HG02870 (cell line): ENCODE measurements around the gene SWSAP1.
"Not testable (repeated sequence)": the region's sequence is repeated elsewhere in the genome, so short reads cannot be mapped to it uniquely, and the experiment has no call there.

Experiments
- ATAC-seq: cut with Tn5 transposase; IDR thresholded peaks from one replicate; pipeline ENCODE4 v1.9.1; 2021; ENCODE audit warnings: mild to moderate bottlenecking, moderate library complexity; ENCODE audit not compliant: unreplicated experiment

Gene SWSAP1

GRCh38 chr19:11377756-11378155, 3.3 kb downstream of the SWSAP1 start:
- ATAC-seq, result no peak

GRCh38 chr19:11378319-11379189, 4.1 kb downstream of the SWSAP1 start:
- ATAC-seq, result no peak

- not testable (repeated sequence) for ATAC-seq
These were observed 4.9 kb downstream of the SWSAP1 start for GRCh38 chr19:11379269-11379845.

GRCh38 chr19:11379857-11380350, 5.4 kb downstream of the SWSAP1 start:
- ATAC-seq, result no peak

- peak; percentile 81 for ATAC-seq
These were observed 6.4 kb downstream of the SWSAP1 start for GRCh38 chr19:11380653-11381537.

- ATAC-seq, result no peak
These were observed 8.6 kb downstream of the SWSAP1 start for GRCh38 chr19:11382898-11383705.

GRCh38 chr19:11383706-11384048, 9.2 kb downstream of the SWSAP1 start:
- ATAC-seq, result no peak

- ATAC-seq, result no peak
These were observed 10.3 kb downstream of the SWSAP1 start for GRCh38 chr19:11384778-11385129.

GRCh38 chr19:11387162-11388034, 12.9 kb downstream of the SWSAP1 start:
- no peak for ATAC-seq

- no peak for ATAC-seq
These were observed 15.9 kb downstream of the SWSAP1 start for GRCh38 chr19:11390359-11390758.

- ATAC-seq, result no peak
These were observed 16.6 kb downstream of the SWSAP1 start for GRCh38 chr19:11390933-11391680.

GRCh38 chr19:11397089-11397610, 22.7 kb downstream of the SWSAP1 start:
- ATAC-seq, result no peak

- no peak for ATAC-seq
These were observed 25.2 kb downstream of the SWSAP1 start for GRCh38 chr19:11399667-11400066.

- no peak for ATAC-seq
These were observed 26.3 kb downstream of the SWSAP1 start for GRCh38 chr19:11400798-11401197.

- ATAC-seq, result no peak
These were observed 27.5 kb downstream of the SWSAP1 start for GRCh38 chr19:11401808-11402543.

- ATAC-seq, result no peak
These were observed 30.2 kb downstream of the SWSAP1 start for GRCh38 chr19:11404588-11405222.

GRCh38 chr19:11405846-11406643, 31.6 kb downstream of the SWSAP1 start:
- ATAC-seq, result no peak
